IMR-90 (cell line): Measurements from ENCODE around the gene CD8A. TPM values are rescaled to one million over a fixed set of nuclear protein-coding genes. Genes with fewer than 3 reads are reported as not detected.

Experiments
- ATAC-seq: fragments of 200-7000 bp; cut with Tn5 transposase; 2 replicates; pipeline ENCODE4 v1.9.1; 2020; ENCODE audit warnings: low read depth, mild to moderate bottlenecking, moderate library complexity
- BruUV-seq: library from RNA; stranded (reverse); fragments of 400-500 nt; replicated peaks from 2 replicates; lab custom pipeline; 2021; lab: Mats Ljungman, UMichigan
- CTCF ChIA-PET: fragments of 300-600 bp; formaldehyde crosslinking; extraction: SDS; loops from one replicate; lab custom pipeline; 2021; ENCODE audit warnings: antibody characterized with exemption; lab: Yijun Ruan, JAX
- POLR2A ChIA-PET: fragments of 300-600 bp; sonication (Branson Sonifier 250); formaldehyde crosslinking; loops from one replicate; lab custom pipeline; 2022; ENCODE audit warnings: antibody characterized with exemption; ENCODE audit not compliant: unreplicated experiment; lab: Charles Lee
- DNase-seq: peaks from one replicate; pipeline ENCODE4 v3.0.0; 2013
- H2AFZ ChIP-seq: replicated peaks from 2 replicates; pipeline ENCODE3; 2013; ENCODE audit warnings: low read length, mild to moderate bottlenecking; ENCODE audit not compliant: poor library complexity
- H2AK5ac ChIP-seq: 2 replicates; pipeline ENCODE4 v1.6.1; 2013; ENCODE audit warnings: low read depth, low read length, inconsistent platforms
- H2AK9ac ChIP-seq: replicated peaks from 2 replicates; pipeline ENCODE3; 2013; ENCODE audit warnings: mild to moderate bottlenecking, low read depth, low read length, moderate library complexity; ENCODE audit not compliant: poor library complexity
- H2BK120ac ChIP-seq: 2 replicates; pipeline ENCODE4 v1.6.1; 2013; ENCODE audit warnings: low read depth, low read length, inconsistent platforms
- H2BK15ac ChIP-seq: 3 replicates; pipeline ENCODE4 v1.6.1; 2013; ENCODE audit warnings: low read depth, low read length, inconsistent platforms
- H2BK20ac ChIP-seq: 2 replicates; pipeline ENCODE4 v1.6.1; 2013; ENCODE audit warnings: low read depth, mild to moderate bottlenecking, inconsistent platforms, low read length, moderate library complexity
- H2BK5ac ChIP-seq: 2 replicates; pipeline ENCODE4 v1.6.1; 2013; ENCODE audit warnings: mild to moderate bottlenecking, low read depth, low read length, inconsistent platforms; ENCODE audit not compliant: poor library complexity, severe bottlenecking
- H3K14ac ChIP-seq: replicated peaks from 2 replicates; pipeline ENCODE4 v1.6.1; 2013; ENCODE audit warnings: low read depth, low read length, inconsistent platforms
- H3K18ac ChIP-seq: 2 replicates; pipeline ENCODE4 v1.6.1; 2013; ENCODE audit warnings: low read depth, low read length, control low read depth
- H3K23ac ChIP-seq: 2 replicates; pipeline ENCODE4 v1.6.1; 2013; ENCODE audit warnings: low read depth, low read length, inconsistent platforms
- H3K27ac ChIP-seq: 2 replicates; pipeline ENCODE4 v1.5.1; 2013; ENCODE audit warnings: mild to moderate bottlenecking, control low read depth, low read length; ENCODE audit not compliant: insufficient read depth
- H3K27me3 ChIP-seq: 2 replicates; pipeline ENCODE4 v1.6.1; 2013; ENCODE audit warnings: low read length; ENCODE audit not compliant: control insufficient read depth, insufficient read depth
- H3K36me3 ChIP-seq: 2 replicates; pipeline ENCODE4 v1.6.1; 2013; ENCODE audit warnings: low read length, mixed read lengths; ENCODE audit not compliant: control insufficient read depth, insufficient read depth
- H3K4ac ChIP-seq: 2 replicates; pipeline ENCODE4 v1.6.1; 2013; ENCODE audit warnings: low read depth, low read length, inconsistent platforms
- H3K4me1 ChIP-seq: 2 replicates; pipeline ENCODE4 v1.6.1; 2013; ENCODE audit warnings: low read length, mixed read lengths; ENCODE audit not compliant: control insufficient read depth, insufficient read depth
- H3K4me2 ChIP-seq: 2 replicates; pipeline ENCODE4 v1.6.1; 2013; ENCODE audit warnings: low read depth, mild to moderate bottlenecking, control low read depth, low read length, moderate library complexity
- H3K4me3 ChIP-seq: 2 replicates; pipeline ENCODE4 v1.5.1; 2013; ENCODE audit warnings: low read depth, mild to moderate bottlenecking, control low read depth, low read length, moderate library complexity; ENCODE audit not compliant: insufficient read depth
- H3K56ac ChIP-seq: 2 replicates; pipeline ENCODE4 v1.6.1; 2013; ENCODE audit warnings: low read length, inconsistent platforms; ENCODE audit not compliant: insufficient read depth; ENCODE audit errors: extremely low read depth
- H3K79me1 ChIP-seq, 2 experiments: 2 replicates each; pipeline ENCODE4 v1.6.1; 2013; ENCODE audit warnings: low read length in 2 of 2, inconsistent platforms in 1 of 2, low read depth in 1 of 2
- H3K9ac ChIP-seq: 2 replicates; pipeline ENCODE4 v1.6.1; 2013; ENCODE audit warnings: low read depth, low read length, control low read depth
- H3K9me1 ChIP-seq: 2 replicates; pipeline ENCODE4 v1.6.1; 2013; ENCODE audit warnings: low read length, inconsistent platforms; ENCODE audit not compliant: insufficient read depth
- H3K9me3 ChIP-seq: 2 replicates; pipeline ENCODE4 v1.6.1; 2013; ENCODE audit warnings: low read length; ENCODE audit not compliant: control insufficient read depth, insufficient read depth
- H4K20me1 ChIP-seq: 2 replicates; pipeline ENCODE4 v1.6.1; 2013; ENCODE audit warnings: low read length, inconsistent platforms; ENCODE audit not compliant: insufficient read depth
- H4K5ac ChIP-seq: 2 replicates; pipeline ENCODE4 v1.6.1; 2013; ENCODE audit warnings: mild to moderate bottlenecking, low read depth, low read length, control low read depth
- H4K8ac ChIP-seq, 2 experiments: 2 replicates each; pipeline ENCODE4 v1.6.1; 2013; ENCODE audit warnings: low read depth in 2 of 2, low read length in 2 of 2, control low read depth in 1 of 2, inconsistent platforms in 1 of 2
- H4K91ac ChIP-seq: 2 replicates; pipeline ENCODE4 v1.6.1; 2013; ENCODE audit warnings: low read depth, low read length, inconsistent platforms; ENCODE audit not compliant: insufficient read depth
- BHLHE40 ChIP-seq: fragments of 150-350 bp; IDR thresholded peaks from 2 replicates; pipeline ENCODE4 v1.6.1; 2016; ENCODE audit warnings: mild to moderate bottlenecking, low read depth, low read length
- CEBPB ChIP-seq: IDR thresholded peaks from 2 replicates; pipeline ENCODE4 v1.6.1; 2012; ENCODE audit warnings: low read depth, low read length, improper control_type of control experiment
- CHD1 ChIP-seq: IDR thresholded peaks from 2 replicates; pipeline ENCODE4 v1.6.1; 2012; ENCODE audit warnings: low read depth, low read length, improper control_type of control experiment
- ELK1 ChIP-seq: fragments of 150-350 bp; IDR thresholded peaks from 2 replicates; pipeline ENCODE4 v1.6.1; 2016; ENCODE audit warnings: low read depth, mild to moderate bottlenecking, low read length, moderate library complexity, borderline replicate concordance
- MAFK ChIP-seq: IDR thresholded peaks from 2 replicates; pipeline ENCODE4 v1.6.1; 2012; ENCODE audit warnings: low read depth, low read length, improper control_type of control experiment
- MAZ ChIP-seq: IDR thresholded peaks from 2 replicates; pipeline ENCODE4 v1.6.1; 2012; ENCODE audit warnings: low read depth, mild to moderate bottlenecking, low read length, improper control_type of control experiment, moderate library complexity, borderline replicate concordance
- MXI1 ChIP-seq: IDR thresholded peaks from 2 replicates; pipeline ENCODE4 v1.6.1; 2012; ENCODE audit warnings: low read depth, mild to moderate bottlenecking, low read length, moderate library complexity, borderline replicate concordance
- NFE2L2 ChIP-seq: fragments of 150-350 bp; IDR thresholded peaks from 2 replicates; pipeline ENCODE4 v1.6.1; 2016; ENCODE audit warnings: low read depth, mild to moderate bottlenecking, low read length
- POLR2A ChIP-seq: IDR thresholded peaks from 2 replicates; pipeline ENCODE4 v1.6.1; 2012; ENCODE audit warnings: mild to moderate bottlenecking, low read depth, low read length
- RFX5 ChIP-seq: IDR thresholded peaks from 2 replicates; pipeline ENCODE4 v1.8.0; 2012; ENCODE audit warnings: low read depth, mild to moderate bottlenecking, low read length, moderate library complexity
- SMC3 ChIP-seq: fragments of 150-350 bp; IDR thresholded peaks from 2 replicates; pipeline ENCODE4 v1.6.1; 2016; ENCODE audit warnings: low read depth, mild to moderate bottlenecking, antibody characterized with exemption, low read length, moderate library complexity
- WGBS, 2 experiments: methylation state at CpG; one replicate each; pipeline versions ENCODE4 v1.1.5 to v1.1.7; 2013; ENCODE audit warnings: missing lambda C conversion rate in 2 of 2; ENCODE audit not compliant: insufficient read length in 1 of 2; ENCODE audit errors: extremely low coverage in 2 of 2; 5-methylcytosine and 5-hydroxymethylcytosine counted together
- dilution Hi-C: fragments of 300-500 bp; cut with HindIII; formaldehyde crosslinking; loops from one replicate; pipeline ENCODE4 v1.14.3; 2018; ENCODE audit warnings: low sequenced_read_pairs; ENCODE audit not compliant: unreplicated experiment
- in situ Hi-C: fragments of 300-500 bp; cut with MboI; formaldehyde crosslinking; loops from 3 replicates; pipeline ENCODE4 v1.14.3; 2019; ENCODE audit warnings: low sequenced_read_pairs, inconsistent platforms, mixed read lengths
- intact Hi-C: fragments of 100-400 bp; cut with micrococcal nuclease; formaldehyde crosslinking; loops from 2 replicates; pipeline ENCODE4 v1.10.0; 2022
- polyA plus RNA-seq, 3 experiments: library from polyadenylated mRNA; depleted of rRNA; stranded (reverse); fragments of >200 nt; gene quantifications; 2 replicates each; pipeline ENCODE4 v1.2.3, GENCODE V29; 2012; ENCODE audit warnings: low replicate concordance in 1 of 3
- total RNA-seq: library from RNA; depleted of rRNA; stranded (reverse); fragments of >200 nt; gene quantifications from 2 replicates; pipeline ENCODE4 v1.2.3, GENCODE V29; 2012
- TF ChIP-seq, protein P1 (sequence below): conservative IDR thresholded peaks from 2 replicates; pipeline ENCODE4 v1.5.1; 2012; ENCODE audit warnings: mild to moderate bottlenecking, low read depth, low read length, improper control_type of control experiment
- TF ChIP-seq, protein P2 (sequence below): fragments of 150-350 bp; IDR thresholded peaks from 2 replicates; pipeline ENCODE4 v1.6.1; 2017; ENCODE audit warnings: mild to moderate bottlenecking, antibody characterized with exemption, low read length, low read depth

The CD8A gene
- total and polyA plus RNA-seq, 2 of the 4 experiments (the other 2 are of a cell fraction) = not detected

DNA sequence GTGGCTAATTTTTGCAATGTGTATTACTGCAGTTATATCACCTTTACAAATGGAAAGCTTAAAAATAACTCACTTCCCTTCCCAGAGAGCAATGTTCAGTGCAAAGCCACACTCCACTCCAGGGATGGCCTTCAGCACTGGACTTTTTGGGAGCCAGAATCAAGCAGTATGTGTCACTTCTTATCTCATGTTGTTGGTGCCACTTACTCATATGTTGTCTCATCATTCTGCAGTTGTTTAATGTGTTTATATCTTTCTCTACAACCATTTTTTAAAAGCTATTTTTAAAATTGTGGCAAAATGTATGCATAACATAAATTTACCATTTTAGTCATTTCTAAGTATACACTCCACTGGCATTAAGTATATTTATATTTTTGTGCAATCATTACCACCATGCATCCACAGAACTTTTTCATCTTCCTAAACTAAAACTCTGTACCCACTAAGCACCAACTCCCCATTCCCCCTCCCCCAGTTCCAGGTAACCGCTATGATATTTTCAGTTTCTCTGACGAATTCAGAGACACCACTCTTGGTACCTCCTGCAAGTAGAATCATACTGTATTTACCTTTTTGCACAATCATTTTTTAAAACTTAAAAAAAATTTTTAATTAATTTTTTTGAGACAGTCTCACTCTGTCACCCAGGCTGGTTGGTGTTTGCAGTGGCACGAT, 32.1 kb upstream of the CD8A start:
- Histone ChIP-seq H3K27ac (no peak overlapping the region), H3K14ac (no peak overlapping the region), H3K9me1 (no peaks in the 10 kb centered on the region), H3K4me1 (no peaks in the 10 kb centered on the region), H3K18ac (no peak overlapping the region), H4K20me1 (no peaks in the 10 kb centered on the region), H3K4me3 (no peak overlapping the region), H2BK15ac (no peak overlapping the region), H2AK5ac (no peak overlapping the region), H2BK5ac (no peak overlapping the region), H2AK9ac (no peak overlapping the region), H3K27me3 (peaks cover 12% of the 10 kb centered on the region), H2BK120ac (no peak overlapping the region), H3K4me2 (no peak overlapping the region), H3K23ac (no peak overlapping the region), H2AFZ (no peak overlapping the region), H4K91ac (no peak overlapping the region), H3K9me3 (peaks cover 2% of the 10 kb centered on the region; the same call in 1 of the 2 replicates), H3K36me3 (no peaks in the 10 kb centered on the region), H2BK20ac (no peak overlapping the region), H4K5ac (no peak overlapping the region), H3K4ac (no peak overlapping the region), H3K9ac (no peak overlapping the region), H3K79me1 (no peaks in the 10 kb centered on the region), H4K8ac (no peak overlapping the region), H3K56ac (no peak overlapping the region)
- in situ Hi-C loops (no loop called here), intact Hi-C loops (no loop called here), dilution Hi-C loops (no loop called here)
- BruUV-seq = no TSS peak
- DNase-seq = no peak
- no peak for ATAC-seq
- WGBS, 2 experiments = no CpG with 5 or more reads among the region's 3 CpGs
- ChIA-PET POLR2A (no interaction called here), CTCF (no interaction called here)
- TF ChIP-seq MAZ (no peak), POLR2A (no peak), NFE2L2 (no peak), BHLHE40 (no peak), ELK1 (no peak), SMC3 (no peak), MXI1 (no peak), CHD1 (no peak), MAFK (no peak), RFX5 (no peak), CEBPB (no peak)
- TF ChIP-seq, protein P1, sequence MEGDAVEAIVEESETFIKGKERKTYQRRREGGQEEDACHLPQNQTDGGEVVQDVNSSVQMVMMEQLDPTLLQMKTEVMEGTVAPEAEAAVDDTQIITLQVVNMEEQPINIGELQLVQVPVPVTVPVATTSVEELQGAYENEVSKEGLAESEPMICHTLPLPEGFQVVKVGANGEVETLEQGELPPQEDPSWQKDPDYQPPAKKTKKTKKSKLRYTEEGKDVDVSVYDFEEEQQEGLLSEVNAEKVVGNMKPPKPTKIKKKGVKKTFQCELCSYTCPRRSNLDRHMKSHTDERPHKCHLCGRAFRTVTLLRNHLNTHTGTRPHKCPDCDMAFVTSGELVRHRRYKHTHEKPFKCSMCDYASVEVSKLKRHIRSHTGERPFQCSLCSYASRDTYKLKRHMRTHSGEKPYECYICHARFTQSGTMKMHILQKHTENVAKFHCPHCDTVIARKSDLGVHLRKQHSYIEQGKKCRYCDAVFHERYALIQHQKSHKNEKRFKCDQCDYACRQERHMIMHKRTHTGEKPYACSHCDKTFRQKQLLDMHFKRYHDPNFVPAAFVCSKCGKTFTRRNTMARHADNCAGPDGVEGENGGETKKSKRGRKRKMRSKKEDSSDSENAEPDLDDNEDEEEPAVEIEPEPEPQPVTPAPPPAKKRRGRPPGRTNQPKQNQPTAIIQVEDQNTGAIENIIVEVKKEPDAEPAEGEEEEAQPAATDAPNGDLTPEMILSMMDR = no peak
- TF ChIP-seq, protein P2, sequence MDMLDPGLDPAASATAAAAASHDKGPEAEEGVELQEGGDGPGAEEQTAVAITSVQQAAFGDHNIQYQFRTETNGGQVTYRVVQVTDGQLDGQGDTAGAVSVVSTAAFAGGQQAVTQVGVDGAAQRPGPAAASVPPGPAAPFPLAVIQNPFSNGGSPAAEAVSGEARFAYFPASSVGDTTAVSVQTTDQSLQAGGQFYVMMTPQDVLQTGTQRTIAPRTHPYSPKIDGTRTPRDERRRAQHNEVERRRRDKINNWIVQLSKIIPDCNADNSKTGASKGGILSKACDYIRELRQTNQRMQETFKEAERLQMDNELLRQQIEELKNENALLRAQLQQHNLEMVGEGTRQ = no peak
